Peyer's patch (tissue), 4 donors: ENCODE data around the gene HCRTR2.

Experiments
- CTCF ChIP-seq, 6 experiments: fragments of 450-650 bp in 4 of 6; fragments of 200-600 bp in 2 of 6; sonication (generic) in 1 of 6; IDR thresholded peaks; one replicate each; pipeline ENCODE4 v1.5.1; 2017 to 2019; ENCODE audit warnings: antibody characterized with exemption in 6 of 6, mild to moderate bottlenecking in 3 of 6, moderate library complexity in 1 of 6
- POLR2A ChIP-seq, 2 donors: fragments of 450-650 bp; IDR thresholded peaks; one replicate each; pipeline ENCODE4 v1.5.1; 2017; ENCODE audit warnings: antibody characterized with exemption in 2 of 2, mild to moderate bottlenecking in 2 of 2, moderate library complexity in 2 of 2

GRCh38 chr6:55220961-55221360 lies 46.6 kb downstream of the HCRTR2 start:
- no peak for TF ChIP-seq CTCF (IDR thresholded peaks at IDR 0.05)
- no peak for TF ChIP-seq POLR2A (IDR thresholded peaks at IDR 0.05)
